LoVo (cell line): ENCODE measurements around the gene ZFP36L1.

Experiments used
- DNase-seq: peaks from one replicate; pipeline ENCODE4 v3.0.0-alpha.2; 2016; ENCODE audit warnings: low spot score

Gene ZFP36L1

GRCh38 chr14:68738559-68738958 lies 54.3 kb downstream of the ZFP36L1 start:
- DNase-seq = no peak
